Measurements from ENCODE around the gene TFEB. TPM values are rescaled to one million over a fixed set of nuclear protein-coding genes. Genes with fewer than 3 reads are reported as not detected.

Gene TFEB
- total RNA-seq, 3 donors from 2014 or later (not counting 1 experiment from before 2014, with no cell fraction given) = 56.0 to 66.7 (median 66.2) TPM

GRCh38 chr6:41781366-41781730 is 45.9 kb upstream of the TFEB start:
- Histone ChIP-seq H3K27me3 (ENCODE audit: control insufficient read depth, insufficient read depth, low read length) (no peaks in the 10 kb centered on the region), H3K36me3 (ENCODE audit: control insufficient read depth, insufficient read depth, low read length) (no peaks in the 10 kb centered on the region), H3K9me3 (ENCODE audit: control insufficient read depth, insufficient read depth, low read length) (no peaks in the 10 kb centered on the region), H3K4me3 (ENCODE audit: low read length) (no peak overlapping the region), H3K27ac (ENCODE audit: low read length) (no peak overlapping the region), H3K4me1 (ENCODE audit: control insufficient read depth, insufficient read depth, low read length) (peaks cover 35% of the 10 kb centered on the region)
- Mint-ChIP-seq H3K27me3 (ENCODE audit: low read depth in 2 of 2) (peaks cover 0 to 3% of the 10 kb centered on the region in 2 donors), H3K4me3 (peak overlapping the region; percentile 78), H3K27ac (no peak overlapping the region), H3K4me1 (peaks cover 7 to 29% of the 10 kb centered on the region in 2 donors), H3K9me3 (no peaks in the 10 kb centered on the region), H3K36me3 (no peaks in the 10 kb centered on the region)
- ATAC-seq (no peak), DNase-seq (no peak)
- intact Hi-C loops (cut with micrococcal nuclease) = loop anchor here (2.0 to 10.0 kb wide), 3 partner anchors 155 to 763 kb away; no protein-coding TSS in a partner anchor
- no peak for TF ChIP-seq CTCF (IDR thresholded peaks at IDR 0.05)
- 30% methylated on average over 2 of the region's 3 CpGs for WGBS (ENCODE audit: insufficient coverage)

GRCh38 chr6:41780551-41781365 is 45.4 kb upstream of the TFEB start, which contains the start of gene PRICKLE4:
Gene PRICKLE4 (plus strand): TSS chr6:41780782. CDS start chr6:41783474, 2,692 bp downstream.
- H3K36me3 ChIP-seq (ENCODE audit: control insufficient read depth, insufficient read depth, low read length) = no peaks in the 10 kb centered on the region
- ATAC-seq = no peak
- peak within 1 kb of the TSS; percentile 40 for H3K4me3 ChIP-seq (ENCODE audit: low read length)
- H3K27me3 ChIP-seq (ENCODE audit: control insufficient read depth, insufficient read depth, low read length) = no peaks in the 10 kb centered on the region
- H3K4me1 ChIP-seq (ENCODE audit: control insufficient read depth, insufficient read depth, low read length) = peaks cover 30% of the 10 kb centered on the region
- 2% methylated on average over 30 of the region's 36 CpGs for WGBS (ENCODE audit: insufficient coverage)
- H3K27ac ChIP-seq (ENCODE audit: low read length) = no peak within 1 kb of the TSS
- peak within 1 kb of the TSS; percentile 92 for H3K4me3 Mint-ChIP-seq
- no peak for TF ChIP-seq CTCF (IDR thresholded peaks at IDR 0.05)
- no peaks in the 10 kb centered on the region for H3K9me3 Mint-ChIP-seq
- DNase-seq = no peak
- H3K36me3 Mint-ChIP-seq = no peaks in the 10 kb centered on the region
- peaks cover 0 to 3% of the 10 kb centered on the region in 2 donors for H3K27me3 Mint-ChIP-seq (ENCODE audit: low read depth in 2 of 2)
- peak within 1 kb of the TSS in 1 of 2 donors; percentile 80 for H3K27ac Mint-ChIP-seq
- H3K4me1 Mint-ChIP-seq = peaks cover 7 to 24% of the 10 kb centered on the region in 2 donors
- no peaks in the 10 kb centered on the region for H3K9me3 ChIP-seq (ENCODE audit: control insufficient read depth, insufficient read depth, low read length)
- intact Hi-C loops (cut with micrococcal nuclease) = loop anchor here (1.0 to 10.0 kb wide), 4 partner anchors 156 to 764 kb away; no protein-coding TSS in a partner anchor

GRCh38 chr6:41779788-41780550 is 44.6 kb upstream of the TFEB start, which contains the start of gene FRS3:
Gene FRS3 (minus strand): TSS chr6:41779900. CDS start chr6:41776987, 2,913 bp downstream.
- peaks cover 22% of the 10 kb centered on the region for H3K4me1 ChIP-seq (ENCODE audit: control insufficient read depth, insufficient read depth, low read length)
- no peaks in the 10 kb centered on the region for H3K27me3 ChIP-seq (ENCODE audit: control insufficient read depth, insufficient read depth, low read length)
- under 1% methylated on average over 73 of the region's 73 CpGs for WGBS (ENCODE audit: insufficient coverage)
- Mint-ChIP-seq H3K4me1 (peaks cover 7 to 22% of the 10 kb centered on the region in 2 donors), H3K4me3 (peak within 1 kb of the TSS; percentile 92), H3K27ac (peak within 1 kb of the TSS in 1 of 2 donors; percentile 80), H3K9me3 (no peaks in the 10 kb centered on the region), H3K36me3 (peaks cover 2% of the 10 kb centered on the region), H3K27me3 (ENCODE audit: low read depth in 2 of 2) (peaks cover 0 to 3% of the 10 kb centered on the region in 2 donors)
- intact Hi-C loops (cut with micrococcal nuclease) = loop anchor here (1.0 to 10.0 kb wide), 4 partner anchors 157 to 765 kb away; no protein-coding TSS in a partner anchor
- peaks cover 5% of the 10 kb centered on the region for H3K36me3 ChIP-seq (ENCODE audit: control insufficient read depth, insufficient read depth, low read length)
- H3K4me3 ChIP-seq (ENCODE audit: low read length) = peak within 1 kb of the TSS; percentile 40
- H3K27ac ChIP-seq (ENCODE audit: low read length) = no peak within 1 kb of the TSS
- DNase-seq = peak; percentile 99
- H3K9me3 ChIP-seq (ENCODE audit: control insufficient read depth, insufficient read depth, low read length) = no peaks in the 10 kb centered on the region
- peak; percentile 77 for TF ChIP-seq CTCF (IDR thresholded peaks at IDR 0.05)
- peak; percentile 96 to 100 (median 98) for ATAC-seq

All from natural killer cell (primary cell).